ENCODE data around the gene EPHB1.
"Not testable (repeated sequence)": the region's sequence is repeated elsewhere in the genome, so short reads cannot be mapped to it uniquely, and the experiment has no call there.

Gene EPHB1

GRCh38 chr3:135066844-135067727, 272.0 kb downstream of the EPHB1 start:
- DNase-seq = not testable (repeated sequence)

- no peak for DNase-seq
Measured at GRCh38 chr3:135068011-135068410, 273.0 kb downstream of the EPHB1 start.

- no peak for DNase-seq
Measured at GRCh38 chr3:135069406-135069805, 274.3 kb downstream of the EPHB1 start.

GRCh38 chr3:135071483-135071882, 276.4 kb downstream of the EPHB1 start:
- DNase-seq = no peak

GRCh38 chr3:135072431-135072830, 277.4 kb downstream of the EPHB1 start:
- no peak for DNase-seq

GRCh38 chr3:135075157-135075556, 280.1 kb downstream of the EPHB1 start:
- no peak for DNase-seq

GRCh38 chr3:135076341-135076740, 281.3 kb downstream of the EPHB1 start:
- DNase-seq = no peak

GRCh38 chr3:135077186-135077585, 282.1 kb downstream of the EPHB1 start:
- DNase-seq = no peak

- DNase-seq = no peak
Measured at GRCh38 chr3:135078283-135078682, 283.2 kb downstream of the EPHB1 start.

GRCh38 chr3:135079095-135079494, 284.0 kb downstream of the EPHB1 start:
- DNase-seq = no peak

- no peak for DNase-seq
Measured at GRCh38 chr3:135081451-135081850, 286.4 kb downstream of the EPHB1 start.

GRCh38 chr3:135081856-135082434, 286.9 kb downstream of the EPHB1 start:
- no peak for DNase-seq

GRCh38 chr3:135082706-135083105, 287.6 kb downstream of the EPHB1 start:
- no peak for DNase-seq

- no peak for DNase-seq
Measured at GRCh38 chr3:135083179-135083578, 288.1 kb downstream of the EPHB1 start.

GRCh38 chr3:135083756-135084155, 288.7 kb downstream of the EPHB1 start:
- no peak for DNase-seq

GRCh38 chr3:135084405-135084804, 289.3 kb downstream of the EPHB1 start:
- DNase-seq = no peak

- no peak for DNase-seq
Measured at GRCh38 chr3:135084976-135085375, 289.9 kb downstream of the EPHB1 start.

GRCh38 chr3:135085652-135086436, 290.8 kb downstream of the EPHB1 start:
- no peak for DNase-seq

- DNase-seq = no peak
Measured at GRCh38 chr3:135087782-135088181, 292.7 kb downstream of the EPHB1 start.

- no peak for DNase-seq
Measured at GRCh38 chr3:135089451-135089850, 294.4 kb downstream of the EPHB1 start.

- DNase-seq = no peak
Measured at GRCh38 chr3:135090020-135090717, 295.1 kb downstream of the EPHB1 start.

GRCh38 chr3:135091946-135092345, 296.9 kb downstream of the EPHB1 start:
- no peak for DNase-seq

- DNase-seq = no peak
Measured at GRCh38 chr3:135093121-135093520, 298.1 kb downstream of the EPHB1 start.
